K562 (cell line): Measurements from ENCODE around the gene TLE3. TPM values are rescaled to one million over a fixed set of nuclear protein-coding genes. Genes with fewer than 3 reads are reported as not detected.
"Not testable (repeated sequence)": the region's sequence is repeated elsewhere in the genome, so short reads cannot be mapped to it uniquely, and the experiment has no call there.

ENCODE experiments used
- ATAC-seq: fragments of 200-7000 bp; cut with Tn5 transposase; 3 replicates; pipeline ENCODE4 v1.9.1; 2020; ENCODE audit warnings: moderate library complexity
- BruUV-seq: library from RNA; stranded (reverse); fragments of 400-500 nt; replicated peaks from 2 replicates; lab custom pipeline; 2021; lab: Mats Ljungman, UMichigan
- CTCF ChIA-PET: fragments of 300-600 bp; formaldehyde crosslinking; extraction: SDS; loops from one replicate; lab custom pipeline; 2021; ENCODE audit warnings: low intra/inter-chr PET ratio; lab: Yijun Ruan, JAX
- POLR2A ChIA-PET: fragments of 300-600, 350-650 bp; sonication (Branson Sonifier 250); formaldehyde crosslinking; extraction: SDS; loops from one replicate; lab custom pipeline; 2021; ENCODE audit warnings: antibody characterized with exemption, inconsistent platforms; lab: Yijun Ruan, JAX
- DNase-seq, 4 experiments: peaks; one replicate each; pipeline versions ENCODE4 v3.0.0 to v3.0.0-alpha.2; 2011 to 2018; ENCODE audit warnings: low spot score in 3 of 4, mixed read lengths in 3 of 4; ENCODE audit errors: extremely low read depth in 1 of 4
- FAIRE-seq: peaks from 2 replicates; lab custom pipeline; 2011; peaks lifted over from hg19 to GRCh38; lab: Jason Lieb, UNC
- H2AFZ ChIP-seq: 2 replicates; pipeline ENCODE4 v1.6.0; 2011; ENCODE audit warnings: low read depth, low read length, control low read depth, inconsistent platforms
- H3K27ac ChIP-seq: fragments of 200-600 bp; 3 replicates; pipeline ENCODE4 v1.8.0; 2011; ENCODE audit warnings: low read depth, mild to moderate bottlenecking, control low read depth, inconsistent platforms, low read length, moderate library complexity, mixed read lengths; ENCODE audit errors: extremely low read depth
- H3K27me3 ChIP-seq, 2 experiments: fragments of 300-600 bp in 1 of 2; 2 replicates in 1 of 2; 3 replicates in 1 of 2; pipeline versions ENCODE4 v1.6.0 to v1.8.0; 2011; ENCODE audit warnings: inconsistent platforms in 2 of 2, low read length in 2 of 2, mild to moderate bottlenecking in 1 of 2, mixed read lengths in 1 of 2, moderate library complexity in 1 of 2; ENCODE audit not compliant: control insufficient read depth in 2 of 2, insufficient read depth in 2 of 2
- H3K36me3 ChIP-seq: fragments of 300-600 bp; 3 replicates; pipeline ENCODE4 v1.8.0; 2011; ENCODE audit warnings: mild to moderate bottlenecking, low read length, inconsistent platforms; ENCODE audit not compliant: control insufficient read depth, insufficient read depth
- H3K4me1 ChIP-seq, 2 experiments: fragments of 200-600 bp in 1 of 2; replicated peaks in 1 of 2; 2 replicates in 1 of 2; 3 replicates in 1 of 2; pipeline versions ENCODE4 v1.5.1 to v1.8.0; 2011; ENCODE audit warnings: inconsistent platforms in 2 of 2, low read length in 2 of 2, mild to moderate bottlenecking in 1 of 2, mixed read lengths in 1 of 2, moderate library complexity in 1 of 2; ENCODE audit not compliant: control insufficient read depth in 2 of 2, insufficient read depth in 2 of 2
- H3K4me2 ChIP-seq: 2 replicates; pipeline ENCODE4 v1.6.1; 2011; ENCODE audit warnings: low read length, control low read depth, inconsistent platforms, mixed read lengths; ENCODE audit not compliant: insufficient read depth
- H3K4me3 ChIP-seq: fragments of 200-600 bp; sonication (generic), shearing (Covaris generic); 2 replicates; pipeline ENCODE4 v1.5.1; 2016; ENCODE audit warnings: control low read depth, inconsistent platforms
- H3K79me2 ChIP-seq: fragments of 200-600 bp; 3 replicates; pipeline ENCODE4 v1.8.0; 2011; ENCODE audit warnings: low read length, inconsistent platforms; ENCODE audit not compliant: control insufficient read depth, insufficient read depth
- H3K9ac ChIP-seq, 2 experiments: 2 replicates each; pipeline versions ENCODE4 v1.6.0 to v1.6.1; 2011; ENCODE audit warnings: low read depth in 2 of 2, low read length in 2 of 2, control low read depth in 1 of 2, inconsistent platforms in 1 of 2, mild to moderate bottlenecking in 1 of 2, mixed read lengths in 1 of 2; ENCODE audit not compliant: insufficient read depth in 1 of 2
- H3K9me1 ChIP-seq: one replicate; pipeline ENCODE4 v1.6.0; 2011; ENCODE audit warnings: inconsistent platforms, mild to moderate bottlenecking, low read length, moderate library complexity; ENCODE audit not compliant: control insufficient read depth, insufficient read depth
- H3K9me3 ChIP-seq: replicated peaks from 2 replicates; pipeline ENCODE4 v1.5.1; 2011; ENCODE audit warnings: low read depth, low read length, inconsistent platforms; ENCODE audit not compliant: control insufficient read depth, insufficient read depth
- H4K20me1 ChIP-seq: replicated peaks from 2 replicates; pipeline ENCODE4 v1.6.1; 2011; ENCODE audit warnings: low read length, inconsistent platforms, mixed read lengths; ENCODE audit not compliant: control insufficient read depth, insufficient read depth
- ATF3 ChIP-seq, 2 experiments: fragments of 450-650 bp in 1 of 2; sonication (generic) in 1 of 2; formaldehyde crosslinking in 1 of 2; IDR thresholded peaks in 1 of 2; conservative IDR thresholded peaks in 1 of 2; 2 replicates each; pipeline versions ENCODE4 v1.6.1 to v1.8.1; 2016 to 2023; ENCODE audit warnings: mild to moderate bottlenecking in 2 of 2, moderate library complexity in 2 of 2, inconsistent platforms in 1 of 2, missing genetic modification reagents in 1 of 2
- ATF4 ChIP-seq: fragments of 450-650 bp; formaldehyde crosslinking; IDR thresholded peaks from 2 replicates; pipeline ENCODE4 v1.4.0; 2022; ENCODE audit warnings: mild to moderate bottlenecking, moderate library complexity
- CEBPB ChIP-seq: fragments of 450-650 bp; IDR thresholded peaks from 2 replicates; pipeline ENCODE4 v1.6.1; 2016; ENCODE audit warnings: missing genetic modification characterization, missing compliant biosample characterization
- CEBPG ChIP-seq, 3 experiments: fragments of 200-800 bp in 1 of 3; sonication (Bioruptor generic) in 1 of 3; sonication (generic) in 1 of 3; formaldehyde crosslinking in 1 of 3; IDR thresholded peaks in 2 of 3; conservative IDR thresholded peaks in 1 of 3; 2 replicates each; pipeline versions ENCODE4 v1.6.1 to v1.8.0; 2016 to 2022; ENCODE audit warnings: missing compliant biosample characterization in 2 of 3, missing genetic modification characterization in 2 of 3, mild to moderate bottlenecking in 1 of 3, missing genetic modification reagents in 1 of 3
- ZNF146 ChIP-seq: IDR thresholded peaks from one replicate; pipeline ENCODE4 v1.6.1; 2018; ENCODE audit warnings: missing compliant biosample characterization; ENCODE audit not compliant: unreplicated experiment
- ZSCAN32 ChIP-seq: fragments of 450-650 bp; formaldehyde crosslinking; IDR thresholded peaks from 2 replicates; pipeline ENCODE4 v1.4.0; 2020; ENCODE audit warnings: mild to moderate bottlenecking, moderate library complexity
- WGBS: fragments of 100-300 bp; shearing (Covaris generic); methylation state at CpG from one replicate; pipeline ENCODE4 v1.1.6; 2016; ENCODE audit warnings: low coverage, mixed read lengths; ENCODE audit not compliant: insufficient coverage; ENCODE audit errors: missing lambda C conversion rate; 5-methylcytosine and 5-hydroxymethylcytosine counted together
- in situ Hi-C: fragments of 300-500 bp; cut with MboI; formaldehyde crosslinking; loops from 4 replicates; pipeline ENCODE4 v1.15.0; 2018; ENCODE audit warnings: inconsistent platforms, mixed read lengths
- intact Hi-C: fragments of 100-400 bp; cut with micrococcal nuclease; formaldehyde crosslinking; loops from 2 replicates; pipeline ENCODE4 v1.14.2; 2022
- polyA plus RNA-seq, 8 experiments: library from polyadenylated mRNA; depleted of rRNA in 4 of 8; stranded (reverse) in 5 of 8; unstranded in 3 of 8; fragments of >200 nt; fragmentation: Nextera tagmentation in 2 of 8; fragmentation: Illumina TruSeq in 1 of 8; extraction: Ambion mirVana in 2 of 8; extraction: Trizol in 1 of 8; gene quantifications; 2 replicates each; pipeline versions ENCODE4 v1.2.1 to v1.2.3, GENCODE V29; 2011 to 2014; ENCODE audit warnings: inconsistent platforms in 1 of 8, missing spikeins in 1 of 8
- total RNA-seq, 7 experiments: library from RNA; depleted of rRNA in 6 of 7; stranded (reverse); fragments of >200 nt in 6 of 7; fragmentation: Illumina TruSeq in 2 of 7; extraction: Trizol in 2 of 7; gene quantifications; 2 replicates each; pipeline versions ENCODE4 v1.2.1 to v1.2.3, GENCODE V29; 2011 to 2021; ENCODE audit warnings: low replicate concordance in 1 of 7

TLE3 gene
- total and polyA plus RNA-seq, 9 of the 15 experiments (the other 6 are each of a cell fraction or from before 2014, with no cell fraction given) = 1.5 to 84.2 (median 14.1) TPM

GRCh38 chr15:70112572-70113303 lies 15.0 kb upstream of the TLE3 start:
- POLR2A ChIA-PET = interaction anchor here (0.6 to 5.4 kb wide), 2 partner anchors 12 to 1639 kb away, joined by 3 to 30 read pairs; no protein-coding TSS in a partner anchor
- Histone ChIP-seq H3K27me3 (peaks cover 8 to 10% of the 10 kb centered on the region in 2 experiments; a peak in 3 of 5 replicates), H3K4me1 (peaks cover 9 to 11% of the 10 kb centered on the region in 2 experiments)
- H2AFZ ChIP-seq; H3K9ac ChIP-seq; CTCF ChIA-PET; H3K27ac ChIP-seq; H3K4me2 ChIP-seq; ATAC-seq; intact Hi-C loops; H3K79me2 ChIP-seq; in situ Hi-C loops; H3K4me3 ChIP-seq; H3K9me1 ChIP-seq; H3K9me3 ChIP-seq; H3K36me3 ChIP-seq; BruUV-seq; FAIRE-seq; H4K20me1 ChIP-seq; DNase-seq; TF ChIP-seq CEBPG (CRISPR knock-in tag; IDR thresholded peaks at IDR 0.05); ATF3 (CRISPR knock-in tag; conservative IDR thresholded peaks at IDR 0.05): not testable (repeated sequence)
- TF ChIP-seq ZSCAN32 (peak; percentile 65), ZNF146 (peak; percentile 11), CEBPB (tag) (peak; percentile 46; the same call in 1 of the 2 replicates), CEBPG (tag; conservative IDR thresholded peaks at IDR 0.05 in 1 of 2, IDR thresholded peaks at IDR 0.05 in 1 of 2) (peak in 1 of 2 experiments; percentile 75; a peak in 2 of 4 replicates), ATF4 (0 out of 2 replicates have a peak, but pooled peaks have one; percentile 58), ATF3 (IDR thresholded peaks at IDR 0.05) (peak; percentile 63; the same call in 1 of the 2 replicates)
- WGBS = 60% methylated on average over 6 of the region's 9 CpGs
